GM12878 (cell line): ENCODE measurements around the gene ZMIZ1. TPM values are rescaled to one million over a fixed set of nuclear protein-coding genes. Genes with fewer than 3 reads are reported as not detected.
A peak's percentile ranks its signal among the peaks of the same experiment; 100 is the strongest.

Experiments used
- ASH2L ChIP-seq: fragments of 300-600, 200-600 bp; sonication (generic); IDR thresholded peaks from 2 replicates; pipeline ENCODE4 v1.6.1; 2017; ENCODE audit warnings: low read depth, mild to moderate bottlenecking, borderline replicate concordance
- BACH1 ChIP-seq: fragments of 450-650 bp; IDR thresholded peaks from 2 replicates; pipeline ENCODE4 v1.6.1; 2017; ENCODE audit warnings: mild to moderate bottlenecking, borderline replicate concordance
- CEBPB ChIP-seq, 2 experiments: fragments of 150-350 bp in 1 of 2; IDR thresholded peaks; 2 replicates each; pipeline ENCODE4 v1.6.1; 2012 to 2014; ENCODE audit warnings: low read depth in 2 of 2, low read length in 2 of 2, borderline replicate concordance in 1 of 2, inconsistent platforms in 1 of 2
- EP300 ChIP-seq, 2 experiments: fragments of 150-350 bp in 1 of 2; IDR thresholded peaks; 2 replicates each; pipeline ENCODE4 v1.6.1; 2011 to 2012; ENCODE audit warnings: low read depth in 2 of 2, low read length in 2 of 2, borderline replicate concordance in 1 of 2, improper control_type of control experiment in 1 of 2, inconsistent platforms in 1 of 2; ENCODE audit not compliant: control insufficient read depth in 1 of 2
- HDGF ChIP-seq: fragments of 450-650 bp; IDR thresholded peaks from 2 replicates; pipeline ENCODE4 v1.6.1; 2016; ENCODE audit warnings: antibody characterized with exemption
- MEF2A ChIP-seq: IDR thresholded peaks from 2 replicates; pipeline ENCODE4 v1.6.1; 2011; ENCODE audit warnings: low read depth, mild to moderate bottlenecking, low read length, moderate library complexity; ENCODE audit not compliant: insufficient read depth
- MXI1 ChIP-seq: fragments of 150-350 bp; IDR thresholded peaks from 2 replicates; pipeline ENCODE4 v1.6.1; 2011; ENCODE audit warnings: low read depth, mild to moderate bottlenecking, inconsistent platforms, low read length, improper control_type of control experiment
- RBBP5 ChIP-seq: fragments of 200-600 bp; sonication (generic); conservative IDR thresholded peaks from 2 replicates; pipeline ENCODE4 v1.6.1; 2016
- RCOR1 ChIP-seq: conservative IDR thresholded peaks from 2 replicates; pipeline ENCODE4 v1.6.1; 2012; ENCODE audit warnings: low read depth, low read length, improper control_type of control experiment
- RELA ChIP-seq: fragments of 450-650 bp; IDR thresholded peaks from 2 replicates; pipeline ENCODE4 v1.8.0; 2014; ENCODE audit warnings: borderline replicate concordance; ENCODE audit not compliant: partially characterized antibody
- SP1 ChIP-seq: IDR thresholded peaks from one replicate; pipeline ENCODE4 v1.6.1; 2011; ENCODE audit warnings: low read depth, low read length
- SPI1 ChIP-seq: IDR thresholded peaks from 2 replicates; pipeline ENCODE4 v1.6.1; 2011; ENCODE audit warnings: low read depth, mild to moderate bottlenecking, low read length, moderate library complexity, borderline replicate concordance; ENCODE audit not compliant: insufficient read depth
- TBL1XR1 ChIP-seq: IDR thresholded peaks from 2 replicates; pipeline ENCODE4 v1.6.1; 2012; ENCODE audit warnings: low read depth, low read length, improper control_type of control experiment
- ZNF207 ChIP-seq: fragments of 450-650 bp; IDR thresholded peaks from 2 replicates; pipeline ENCODE4 v1.6.1; 2014; ENCODE audit warnings: antibody characterized with exemption, mild to moderate bottlenecking, borderline replicate concordance
- ZNF217 ChIP-seq: fragments of 450-650 bp; IDR thresholded peaks from 2 replicates; pipeline ENCODE4 v1.6.1; 2017; ENCODE audit warnings: antibody characterized with exemption, mild to moderate bottlenecking
- ZSCAN29 ChIP-seq: fragments of 450-650 bp; IDR thresholded peaks from 2 replicates; pipeline ENCODE4 v1.6.1; 2017; ENCODE audit warnings: mild to moderate bottlenecking, moderate library complexity
- ZZZ3 ChIP-seq: IDR thresholded peaks from 2 replicates; pipeline ENCODE4 v1.6.1; 2011; ENCODE audit warnings: low read depth; ENCODE audit not compliant: control insufficient read depth, insufficient read length
- polyA plus RNA-seq, 11 experiments: library from polyadenylated mRNA; depleted of rRNA in 4 of 11; unstranded in 6 of 11; stranded (reverse) in 5 of 11; fragments of >200 nt; fragmentation: Nextera tagmentation in 4 of 11; fragmentation: Illumina TruSeq in 1 of 11; extraction: Ambion mirVana in 4 of 11; extraction: Trizol in 1 of 11; gene quantifications; 1 replicate in 1 of 11; 2 replicates in 10 of 11; pipeline versions ENCODE4 v1.2.1 to v1.2.3, GENCODE V29; 2011 to 2016; ENCODE audit warnings: inconsistent platforms in 2 of 11, missing spikeins in 2 of 11, low read depth in 1 of 11
- total RNA-seq, 4 experiments: library from RNA; depleted of rRNA in 3 of 4; stranded (reverse); fragments of >200 nt in 3 of 4; fragmentation: Illumina TruSeq in 1 of 4; extraction: Trizol in 1 of 4; gene quantifications; 2 replicates each; pipeline versions ENCODE4 v1.2.1 to v1.2.3, GENCODE V29; 2013 to 2021
- TF ChIP-seq, protein P1 (sequence below): fragments of 450-650 bp; IDR thresholded peaks from 2 replicates; pipeline ENCODE4 v1.6.1; 2016; ENCODE audit warnings: mild to moderate bottlenecking
- TF ChIP-seq, protein P2 (sequence below): fragments of 450-650 bp; IDR thresholded peaks from 2 replicates; pipeline ENCODE4 v1.6.1; 2016; ENCODE audit warnings: mild to moderate bottlenecking
- TF ChIP-seq, protein P3 (sequence below): IDR thresholded peaks from 2 replicates; pipeline ENCODE4 v1.6.1; 2012; ENCODE audit warnings: low read length, inconsistent platforms
- TF ChIP-seq, protein P4 (sequence below): IDR thresholded peaks from 2 replicates; pipeline ENCODE4 v1.6.1; 2011; ENCODE audit warnings: borderline replicate concordance, low read depth, mild to moderate bottlenecking, moderate library complexity, mixed read lengths, low read length; ENCODE audit not compliant: insufficient read depth; ENCODE audit errors: extremely low read length

Gene ZMIZ1
- total and polyA plus RNA-seq, 10 of the 15 experiments (the other 5 are each of a cell fraction or from before 2014, with no cell fraction given), result 3.1 to 82.3 (median 14.9) TPM

DNA sequence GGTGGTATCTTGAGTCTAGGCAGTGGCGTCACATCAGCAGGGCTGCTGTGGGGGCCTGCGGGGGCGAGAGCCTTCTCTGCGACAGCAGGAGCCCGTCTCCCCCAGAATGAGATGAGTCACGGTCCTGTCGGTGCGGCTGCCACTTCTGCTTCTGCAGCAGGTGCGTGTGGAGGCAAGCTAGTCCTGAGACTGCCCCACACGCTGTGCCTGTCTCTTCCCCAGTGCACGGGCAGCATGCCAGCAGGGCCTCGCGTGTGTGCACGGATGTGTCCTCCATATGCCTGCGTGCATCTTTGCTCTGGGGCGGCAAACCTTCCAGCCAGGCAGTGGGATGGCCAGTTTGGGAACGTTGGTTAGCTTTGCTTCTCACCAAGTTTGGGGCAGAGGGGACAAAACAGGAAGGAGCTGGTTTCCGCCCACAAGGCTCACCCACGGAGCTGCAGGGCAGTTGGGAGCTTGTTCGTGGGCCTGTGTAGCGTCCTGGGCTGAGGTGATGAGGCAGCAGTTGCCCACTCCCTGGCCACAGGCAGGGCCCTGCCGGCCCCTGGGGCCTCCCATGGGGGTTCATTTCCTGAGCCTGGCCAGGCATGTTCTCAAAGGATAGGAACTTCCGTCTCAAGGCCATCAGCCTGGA, 217.7 kb downstream of the ZMIZ1 start (continued):
- no peak for TF ChIP-seq RBBP5
- TF ChIP-seq SPI1, result peak; percentile 97
- TF ChIP-seq ZSCAN29, result no peak
- TF ChIP-seq MEF2A, result peak; percentile 60; the same call in 1 of the 2 replicates
- peak; percentile 95 for TF ChIP-seq HDGF
- TF ChIP-seq, protein P1, sequence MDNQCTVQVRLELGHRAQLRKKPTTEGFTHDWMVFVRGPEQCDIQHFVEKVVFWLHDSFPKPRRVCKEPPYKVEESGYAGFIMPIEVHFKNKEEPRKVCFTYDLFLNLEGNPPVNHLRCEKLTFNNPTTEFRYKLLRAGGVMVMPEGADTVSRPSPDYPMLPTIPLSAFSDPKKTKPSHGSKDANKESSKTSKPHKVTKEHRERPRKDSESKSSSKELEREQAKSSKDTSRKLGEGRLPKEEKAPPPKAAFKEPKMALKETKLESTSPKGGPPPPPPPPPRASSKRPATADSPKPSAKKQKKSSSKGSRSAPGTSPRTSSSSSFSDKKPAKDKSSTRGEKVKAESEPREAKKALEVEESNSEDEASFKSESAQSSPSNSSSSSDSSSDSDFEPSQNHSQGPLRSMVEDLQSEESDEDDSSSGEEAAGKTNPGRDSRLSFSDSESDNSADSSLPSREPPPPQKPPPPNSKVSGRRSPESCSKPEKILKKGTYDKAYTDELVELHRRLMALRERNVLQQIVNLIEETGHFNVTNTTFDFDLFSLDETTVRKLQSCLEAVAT, result no peak
- TF ChIP-seq CEBPB (IDR thresholded peaks at IDR 0.05; ENCODE audit: borderline replicate concordance in 1 of 2, low read depth in 2 of 2, low read length in 2 of 2), result no peak
- TF ChIP-seq ZNF207, result 0 out of 2 replicates have a peak, but pooled peaks have one; percentile 78
- TF ChIP-seq, protein P2, sequence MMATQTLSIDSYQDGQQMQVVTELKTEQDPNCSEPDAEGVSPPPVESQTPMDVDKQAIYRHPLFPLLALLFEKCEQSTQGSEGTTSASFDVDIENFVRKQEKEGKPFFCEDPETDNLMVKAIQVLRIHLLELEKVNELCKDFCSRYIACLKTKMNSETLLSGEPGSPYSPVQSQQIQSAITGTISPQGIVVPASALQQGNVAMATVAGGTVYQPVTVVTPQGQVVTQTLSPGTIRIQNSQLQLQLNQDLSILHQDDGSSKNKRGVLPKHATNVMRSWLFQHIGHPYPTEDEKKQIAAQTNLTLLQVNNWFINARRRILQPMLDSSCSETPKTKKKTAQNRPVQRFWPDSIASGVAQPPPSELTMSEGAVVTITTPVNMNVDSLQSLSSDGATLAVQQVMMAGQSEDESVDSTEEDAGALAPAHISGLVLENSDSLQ, result peak; percentile 84
- TF ChIP-seq ASH2L, result no peak
- peak; percentile 62; the same call in 1 of the 2 replicates for TF ChIP-seq MXI1
- TF ChIP-seq, protein P3, sequence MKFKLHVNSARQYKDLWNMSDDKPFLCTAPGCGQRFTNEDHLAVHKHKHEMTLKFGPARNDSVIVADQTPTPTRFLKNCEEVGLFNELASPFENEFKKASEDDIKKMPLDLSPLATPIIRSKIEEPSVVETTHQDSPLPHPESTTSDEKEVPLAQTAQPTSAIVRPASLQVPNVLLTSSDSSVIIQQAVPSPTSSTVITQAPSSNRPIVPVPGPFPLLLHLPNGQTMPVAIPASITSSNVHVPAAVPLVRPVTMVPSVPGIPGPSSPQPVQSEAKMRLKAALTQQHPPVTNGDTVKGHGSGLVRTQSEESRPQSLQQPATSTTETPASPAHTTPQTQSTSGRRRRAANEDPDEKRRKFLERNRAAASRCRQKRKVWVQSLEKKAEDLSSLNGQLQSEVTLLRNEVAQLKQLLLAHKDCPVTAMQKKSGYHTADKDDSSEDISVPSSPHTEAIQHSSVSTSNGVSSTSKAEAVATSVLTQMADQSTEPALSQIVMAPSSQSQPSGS, result peak; percentile 85
- no peak for TF ChIP-seq ZZZ3
- TF ChIP-seq ZNF217, result peak; percentile 84; the same call in 1 of the 2 replicates
- TF ChIP-seq SP1, result peak; percentile 77
- TF ChIP-seq TBL1XR1, result peak; percentile 65; the same call in 1 of the 2 replicates
- peak; percentile 99 for TF ChIP-seq BACH1
- no peak for TF ChIP-seq RELA
- TF ChIP-seq RCOR1, result 0 out of 2 replicates have a peak, but pooled peaks have one; percentile 25
- peak; percentile 91 to 95 for TF ChIP-seq EP300 (IDR thresholded peaks at IDR 0.05; ENCODE audit: borderline replicate concordance in 1 of 2, control insufficient read depth in 1 of 2, low read depth in 2 of 2, low read length in 2 of 2)
- TF ChIP-seq, protein P4, sequence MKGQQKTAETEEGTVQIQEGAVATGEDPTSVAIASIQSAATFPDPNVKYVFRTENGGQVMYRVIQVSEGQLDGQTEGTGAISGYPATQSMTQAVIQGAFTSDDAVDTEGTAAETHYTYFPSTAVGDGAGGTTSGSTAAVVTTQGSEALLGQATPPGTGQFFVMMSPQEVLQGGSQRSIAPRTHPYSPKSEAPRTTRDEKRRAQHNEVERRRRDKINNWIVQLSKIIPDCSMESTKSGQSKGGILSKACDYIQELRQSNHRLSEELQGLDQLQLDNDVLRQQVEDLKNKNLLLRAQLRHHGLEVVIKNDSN, result no peak
